Heart left ventricle (tissue), 16 donors: ENCODE data around the gene SMIM10L2A. TPM values are rescaled to one million over a fixed set of nuclear protein-coding genes. Genes with fewer than 3 reads are reported as not detected.
"Not testable (repeated sequence)": the region's sequence is repeated elsewhere in the genome, so short reads cannot be mapped to it uniquely, and the experiment has no call there.

Experiments
- ATAC-seq, 4 donors: fragments of 200-7000 bp; cut with Tn5 transposase; one replicate each; pipeline ENCODE4 v1.9.1; 2020 to 2022; ENCODE audit warnings: moderate library complexity in 4 of 4, mild to moderate bottlenecking in 3 of 4, moderate number of reproducible peaks in 1 of 4
- DNase-seq, 5 donors: peaks; one replicate each; pipeline ENCODE4 v3.0.0-alpha.2; 2020
- H3K27ac ChIP-seq, 12 donors: fragments of 200-600 bp; sonication (generic) in 4 of 12; one replicate each; pipeline versions ENCODE4 v1.5.0 to v1.8.0; 2016 to 2022; ENCODE audit warnings: mild to moderate bottlenecking in 2 of 12
- H3K27me3 ChIP-seq, 9 donors: fragments of 200-600 bp; sonication (generic) in 2 of 9; one replicate each; pipeline versions ENCODE4 v1.5.1 to v1.8.0; 2016 to 2022; ENCODE audit warnings: mild to moderate bottlenecking in 3 of 9
- H3K36me3 ChIP-seq, 9 donors: fragments of 200-600 bp; sonication (generic) in 2 of 9; one replicate each; pipeline versions ENCODE4 v1.5.0 to v1.8.0; 2018 to 2022; ENCODE audit warnings: mild to moderate bottlenecking in 2 of 9
- H3K4me1 ChIP-seq, 12 donors: fragments of 200-600 bp; sonication (generic) in 4 of 12; one replicate each; pipeline versions ENCODE4 v1.5.0 to v1.8.0; 2016 to 2022; ENCODE audit warnings: mild to moderate bottlenecking in 3 of 12
- H3K4me3 ChIP-seq, 12 donors: fragments of 200-600 bp; sonication (generic) in 4 of 12; one replicate each; pipeline versions ENCODE4 v1.5.0 to v1.8.0; 2017 to 2022; ENCODE audit warnings: mild to moderate bottlenecking in 9 of 12, moderate library complexity in 4 of 12
- H3K9me3 ChIP-seq, 12 donors: fragments of 200-600 bp; sonication (generic) in 4 of 12; one replicate each; pipeline versions ENCODE4 v1.5.0 to v1.8.0; 2016 to 2022; ENCODE audit warnings: mild to moderate bottlenecking in 1 of 12
- CTCF ChIP-seq, 12 donors: fragments of 200-600 bp; sonication (generic) in 4 of 12; IDR thresholded peaks; one replicate each; pipeline versions ENCODE4 v1.5.0 to v1.8.0; 2018 to 2022; ENCODE audit warnings: antibody characterized with exemption in 12 of 12, mild to moderate bottlenecking in 5 of 12
- POLR2A ChIP-seq, 2 donors: fragments of 450-650 bp; IDR thresholded peaks; one replicate each; pipeline ENCODE4 v1.6.1; 2017; ENCODE audit warnings: antibody characterized with exemption in 2 of 2, mild to moderate bottlenecking in 2 of 2, moderate library complexity in 2 of 2
- WGBS, 4 donors: extraction: QIAGEN DNeasy Blood & Tissue Kit in 2 of 4; methylation state at CpG; one replicate each; pipeline versions ENCODE4 v1.1.5 to v1.1.7; 2013 to 2018; 5-methylcytosine and 5-hydroxymethylcytosine counted together
- intact Hi-C, 10 donors: fragments of 100-400 bp; cut with DNase I; formaldehyde crosslinking; loops; one replicate each; pipeline versions ENCODE4 v1.11.1 to v1.14.2; 2022
- polyA plus RNA-seq, 2 donors: library from polyadenylated mRNA; stranded (reverse); fragments of 200-250 nt; gene quantifications; one replicate each; pipeline ENCODE4 v1.2.3, GENCODE V29; 2013
- total RNA-seq, 9 donors: library from RNA; depleted of rRNA in 2 of 9; stranded (reverse); fragments of >200 nt in 2 of 9; fragmentation: NEBNext Ultra II Directional in 3 of 9; extraction: Animal tissue kit (Norgen Biotek cat#: 25700) in 3 of 9; gene quantifications; one replicate each; pipeline versions ENCODE4 v1.1.0 to v1.2.4, GENCODE V29; 2016 to 2023
- donor health status: ischemic (EF 13 %, LVEDD 7.1; RV severe dilation, severe dysfunction).
- donor health status: healthy with polysubstance abuse.
- donor health status: DM: no; HTN: yes; CAD: no.
- donor health status: DM: no; HTN: no; CAD: no.
- donor health status: ischemic (EF 25% LVEDD 6.9; RV normal size, moderate dysfunction).
- donor health status: ischemic (EF 25% LVEDD 5.7; RV mildly dilated, moderate dysfunction).
- donor health status: healthy.
- donor health status: DM: yes; HTN: yes; CAD: no.
- donor health status: ischemic (EF 35%, LVEDD 5.7; RV mildly dilated, moderate dysfunction).
- donor health status: nonischemic (EF 11% LVEDD 7.7; RV severe dilation, severe dysfunction).
- donor health status: DM: yes; HTN: yes; CAD: no.
- donor health status: PGD.
- donor health status: ischemic (EF 29% LVEDD 5.4; RV normal size, mild dysfunction).
- donor health status: nonischemic (EF 23%, LVEDD 6.1; RV moderate dilation, normal function).

The SMIM10L2A gene
- total and polyA plus RNA-seq, 11 donors, result 0.37 to 2.7 (median 1.3) TPM

GRCh38 chrX:135421537-135421931 is 210 bp upstream of the SMIM10L2A start:
- Histone ChIP-seq H3K36me3 (no peaks in the 10 kb centered on the region), H3K27ac (peak overlapping the region in 1 of 12 donors; percentile 9), H3K9me3 (no peaks in the 10 kb centered on the region), H3K27me3 (peaks cover 0 to 3% (median 0%) of the 10 kb centered on the region in 9 donors), H3K4me3 (peak overlapping the region; percentile 25 to 71 (median 55)), H3K4me1 (peaks cover 0 to 10% (median 0%) of the 10 kb centered on the region in 12 donors)
- intact Hi-C loops, result loop anchor here in 2 of 10 donors (5.0 kb wide), 2 partner anchors 74 to 101 kb away; partner anchors contain the start of gene INTS6L (in 1 of the 2)
- TF ChIP-seq CTCF (IDR thresholded peaks at IDR 0.05), result no peak
- peak in 1 of 2 donors; percentile 22 for TF ChIP-seq POLR2A (IDR thresholded peaks at IDR 0.05)
- 1 to 33% (median 13%) methylated on average over 14 to 29 of the region's 29 CpGs for WGBS, 4 donors
- ATAC-seq, result peak; percentile 90 to 98 (median 96)
- peak; percentile 88 to 94 (median 89) for DNase-seq

GRCh38 chrX:135422810-135423168 is 1.0 kb downstream of the SMIM10L2A start:
- Histone ChIP-seq H3K4me1 (peaks cover 0 to 10% (median 0%) of the 10 kb centered on the region in 12 donors), H3K4me3 (peak overlapping the region in 7 of 12 donors; percentile 40 to 71 (median 65))
- H3K27ac ChIP-seq, H3K36me3 ChIP-seq, DNase-seq, H3K27me3 ChIP-seq, H3K9me3 ChIP-seq, ATAC-seq: not testable (repeated sequence)
- intact Hi-C loops, result loop anchor here in 2 of 10 donors (5.0 kb wide), 2 partner anchors 75 to 100 kb away; partner anchors contain the start of gene INTS6L (in 1 of the 2)
- WGBS, 4 donors, result 64 to 79% (median 72%) methylated on average over 8 to 10 of the region's 10 CpGs

GRCh38 chrX:135423173-135423864 is 1.6 kb downstream of the SMIM10L2A start:
- not testable (repeated sequence) for H3K36me3 ChIP-seq, H3K27me3 ChIP-seq, ATAC-seq, H3K4me3 ChIP-seq, H3K9me3 ChIP-seq, H3K27ac ChIP-seq, DNase-seq
- intact Hi-C loops, result loop anchor here in 2 of 10 donors (5.0 kb wide), 2 partner anchors 76 to 99 kb away; partner anchors contain the start of gene INTS6L (in 1 of the 2)
- WGBS, 4 donors, result 66 to 80% (median 75%) methylated on average over 8 to 9 of the region's 9 CpGs
- peaks cover 0 to 10% (median 0%) of the 10 kb centered on the region in 12 donors for H3K4me1 ChIP-seq

- Histone ChIP-seq H3K36me3 (no peaks in the 10 kb centered on the region), H3K27ac (no peak overlapping the region), H3K9me3 (no peaks in the 10 kb centered on the region), H3K27me3 (peaks cover 0 to 7% (median 0%) of the 10 kb centered on the region in 9 donors), H3K4me1 (peaks cover 0 to 10% (median 0%) of the 10 kb centered on the region in 12 donors), H3K4me3 (no peak overlapping the region)
- intact Hi-C loops, result loop anchor here in 2 of 10 donors (5.0 kb wide), 2 partner anchors 77 to 98 kb away; partner anchors contain the start of gene INTS6L (in 1 of the 2)
- no peak for ATAC-seq
- DNase-seq, result no peak
- 85 to 93% (median 89%) methylated on average over 9 of the region's 9 CpGs for WGBS, 4 donors
- TF ChIP-seq CTCF (IDR thresholded peaks at IDR 0.05) (no peak), POLR2A (IDR thresholded peaks at IDR 0.05) (no peak)
Measured at GRCh38 chrX:135424469-135424868, 2.7 kb downstream of the SMIM10L2A start.
